ENCODE measurements around the gene GUCY2C. TPM values are rescaled to one million over a fixed set of nuclear protein-coding genes. Genes with fewer than 3 reads are reported as not detected.
A peak's percentile ranks its signal among the peaks of the same experiment; 100 is the strongest.

Gene GUCY2C
- total RNA-seq, 1 donor from 2014 or later, result 0.22 TPM

DNA sequence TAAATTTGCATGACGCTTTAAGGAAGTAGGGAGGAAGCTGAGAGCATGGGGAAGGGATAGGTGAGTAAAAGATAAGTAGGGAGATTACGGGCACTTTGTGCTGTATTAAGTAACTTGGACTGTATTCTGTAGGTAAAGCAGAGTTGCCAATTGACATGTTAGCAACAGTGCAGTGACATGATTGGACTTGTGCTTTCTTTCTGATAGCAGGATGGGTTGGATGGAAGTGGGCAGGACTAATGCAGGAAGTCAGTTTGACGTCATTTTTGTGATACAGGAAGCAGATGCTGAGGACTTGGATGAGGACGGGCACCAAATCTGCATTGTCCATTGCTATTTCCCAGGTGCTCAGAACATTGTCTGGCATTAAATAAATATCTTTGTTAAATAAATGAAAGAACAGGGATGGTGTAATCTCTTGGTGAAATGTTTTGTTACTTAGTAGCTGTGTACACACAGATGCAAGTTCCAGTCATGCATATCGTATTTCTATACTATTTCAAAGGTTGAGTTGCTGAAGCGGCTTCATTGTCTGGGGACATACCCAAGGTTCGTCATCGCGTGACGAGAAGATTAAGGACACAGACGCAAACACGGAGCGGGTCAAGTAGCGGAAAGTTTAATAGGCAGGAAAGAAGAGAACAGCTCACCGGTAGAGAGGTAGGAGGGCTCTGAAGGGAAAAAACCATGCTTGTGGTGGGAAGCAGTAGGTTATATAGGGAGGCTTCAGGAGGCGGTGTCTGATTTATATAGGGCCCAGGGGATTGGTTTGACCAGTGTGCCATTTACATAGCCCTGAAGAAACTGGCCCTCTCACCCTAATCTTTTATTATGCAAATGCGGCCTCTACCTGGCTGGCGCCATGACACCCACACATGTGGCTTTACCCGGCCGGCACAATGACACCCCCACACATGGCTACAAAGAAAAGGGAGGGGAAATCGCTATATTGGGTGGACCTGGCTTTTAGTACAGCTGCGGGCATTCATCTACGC, 30.7 kb downstream of the GUCY2C start:
- no peak for ATAC-seq (ENCODE audit: low read depth)
- CTCF ChIA-PET, result interaction anchor here (0.6 to 3.8 kb wide), 3 partner anchors 97 to 428 kb away, joined by 3 to 36 read pairs (median 8); no protein-coding TSS in a partner anchor
- peaks cover 14% of the 10 kb centered on the region for H3K4me1 Mint-ChIP-seq
- no peak for DNase-seq
- POLR2A ChIA-PET, result interaction anchor here (0.6 to 1.1 kb wide), 3 partner anchors 22 to 550 kb away, joined by 3 to 5 read pairs (median 4); no protein-coding TSS in a partner anchor
- no peaks in the 10 kb centered on the region for H3K36me3 Mint-ChIP-seq (ENCODE audit: low read depth)
- no peaks in the 10 kb centered on the region for H3K9me3 Mint-ChIP-seq
- H3K27ac Mint-ChIP-seq, result peak overlapping the region; percentile 19
- intact Hi-C loops (cut with micrococcal nuclease), result loop anchor here (10.0 kb wide), 1 partner anchor 51 kb away; no protein-coding TSS in a partner anchor
- TF ChIP-seq, protein P1, sequence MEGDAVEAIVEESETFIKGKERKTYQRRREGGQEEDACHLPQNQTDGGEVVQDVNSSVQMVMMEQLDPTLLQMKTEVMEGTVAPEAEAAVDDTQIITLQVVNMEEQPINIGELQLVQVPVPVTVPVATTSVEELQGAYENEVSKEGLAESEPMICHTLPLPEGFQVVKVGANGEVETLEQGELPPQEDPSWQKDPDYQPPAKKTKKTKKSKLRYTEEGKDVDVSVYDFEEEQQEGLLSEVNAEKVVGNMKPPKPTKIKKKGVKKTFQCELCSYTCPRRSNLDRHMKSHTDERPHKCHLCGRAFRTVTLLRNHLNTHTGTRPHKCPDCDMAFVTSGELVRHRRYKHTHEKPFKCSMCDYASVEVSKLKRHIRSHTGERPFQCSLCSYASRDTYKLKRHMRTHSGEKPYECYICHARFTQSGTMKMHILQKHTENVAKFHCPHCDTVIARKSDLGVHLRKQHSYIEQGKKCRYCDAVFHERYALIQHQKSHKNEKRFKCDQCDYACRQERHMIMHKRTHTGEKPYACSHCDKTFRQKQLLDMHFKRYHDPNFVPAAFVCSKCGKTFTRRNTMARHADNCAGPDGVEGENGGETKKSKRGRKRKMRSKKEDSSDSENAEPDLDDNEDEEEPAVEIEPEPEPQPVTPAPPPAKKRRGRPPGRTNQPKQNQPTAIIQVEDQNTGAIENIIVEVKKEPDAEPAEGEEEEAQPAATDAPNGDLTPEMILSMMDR (IDR thresholded peaks at IDR 0.05), result no peak
- no peak overlapping the region for H3K4me3 Mint-ChIP-seq
- no peaks in the 10 kb centered on the region for H3K27me3 Mint-ChIP-seq

DNA sequence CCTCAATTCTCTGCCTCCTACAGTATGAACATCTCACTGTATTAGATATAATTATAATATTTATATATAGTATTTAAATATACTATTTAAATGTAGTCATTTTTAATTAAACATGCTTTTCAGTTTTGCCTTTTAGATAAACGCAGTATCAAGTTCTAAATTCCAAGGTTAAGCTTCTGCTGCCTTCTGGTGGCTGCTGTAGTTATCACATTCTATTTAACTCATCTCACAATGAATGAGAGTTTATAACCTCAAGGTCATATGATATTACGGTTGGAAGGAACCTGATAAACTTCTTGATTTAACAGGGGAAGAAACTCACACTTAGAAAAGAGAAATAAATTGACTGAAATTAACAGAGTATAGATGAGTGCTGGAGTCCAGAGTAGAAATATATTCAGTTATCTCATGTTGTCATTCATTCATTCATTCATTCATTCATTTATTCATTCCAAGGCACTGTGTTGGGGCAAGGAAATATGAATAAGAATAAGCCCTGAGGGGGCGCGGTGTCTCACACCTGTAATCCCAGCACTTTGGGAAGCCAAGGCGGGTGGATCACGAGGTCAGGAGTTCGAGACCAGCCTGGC, 31.9 kb downstream of the GUCY2C start:
- peak; percentile 85 for ATAC-seq (ENCODE audit: low read depth)
- H3K4me3 Mint-ChIP-seq, result no peak overlapping the region
- DNase-seq, result no peak
- H3K27me3 Mint-ChIP-seq, result no peaks in the 10 kb centered on the region
- TF ChIP-seq, protein P1 (IDR thresholded peaks at IDR 0.05), result no peak
- no peaks in the 10 kb centered on the region for H3K36me3 Mint-ChIP-seq (ENCODE audit: low read depth)
- POLR2A ChIA-PET, result interaction anchor here (1.5 kb wide), 1 partner anchor 299 kb away, joined by 3 read pairs; the partner anchor contains the start of gene ATF7IP
- intact Hi-C loops (cut with micrococcal nuclease), result loop anchor here (1.0 to 10.0 kb wide), 9 partner anchors 34 to 800 kb away; partner anchors contain the start of gene ATF7IP
- H3K9me3 Mint-ChIP-seq, result no peaks in the 10 kb centered on the region
- H3K4me1 Mint-ChIP-seq, result peaks cover 14% of the 10 kb centered on the region
- CTCF ChIA-PET, result interaction anchor here (0.7 to 3.8 kb wide), 7 partner anchors 34 to 479 kb away, joined by 3 to 36 read pairs (median 4); no protein-coding TSS in a partner anchor
- H3K27ac Mint-ChIP-seq, result no peak overlapping the region

DNA sequence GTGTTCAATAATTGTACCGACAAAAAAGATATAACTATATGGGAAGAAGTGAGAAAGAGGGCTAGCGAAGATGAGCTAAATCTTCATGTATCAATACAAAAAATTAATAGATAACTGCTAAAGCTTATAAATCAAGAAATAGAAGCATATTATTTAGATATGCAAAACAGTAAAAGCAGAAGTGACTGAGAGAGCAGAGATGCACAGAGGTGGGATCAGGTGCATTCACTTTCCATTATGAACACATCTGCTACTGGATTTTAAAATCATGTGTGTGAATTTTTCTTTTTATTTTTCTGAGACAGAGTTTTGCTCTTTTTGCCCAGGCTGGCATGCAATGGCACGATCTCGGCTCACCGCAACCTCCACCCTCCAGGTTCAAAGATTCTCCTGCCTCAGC, 33.4 kb downstream of the GUCY2C start:
- ChIA-PET CTCF (interaction anchor here (0.7 to 3.8 kb wide), 8 partner anchors 20 to 1301 kb away, joined by 3 to 36 read pairs (median 4); no protein-coding TSS in a partner anchor), POLR2A (interaction anchor here (1.2 kb wide), 1 partner anchor 423 kb away, joined by 3 read pairs; no protein-coding TSS in a partner anchor)
- H3K4me1 Mint-ChIP-seq, result peaks cover 14% of the 10 kb centered on the region
- TF ChIP-seq, protein P1 (IDR thresholded peaks at IDR 0.05), result no peak
- H3K9me3 Mint-ChIP-seq, result no peaks in the 10 kb centered on the region
- intact Hi-C loops (cut with micrococcal nuclease), result loop anchor here (5.0 to 10.0 kb wide), 2 partner anchors 48 to 296 kb away; partner anchors contain the start of gene ATF7IP
- no peak overlapping the region for H3K4me3 Mint-ChIP-seq
- no peaks in the 10 kb centered on the region for H3K36me3 Mint-ChIP-seq (ENCODE audit: low read depth)
- peaks cover 2% of the 10 kb centered on the region for H3K27me3 Mint-ChIP-seq
- no peak for ATAC-seq (ENCODE audit: low read depth)
- DNase-seq, result no peak
- H3K27ac Mint-ChIP-seq, result no peak overlapping the region

DNA sequence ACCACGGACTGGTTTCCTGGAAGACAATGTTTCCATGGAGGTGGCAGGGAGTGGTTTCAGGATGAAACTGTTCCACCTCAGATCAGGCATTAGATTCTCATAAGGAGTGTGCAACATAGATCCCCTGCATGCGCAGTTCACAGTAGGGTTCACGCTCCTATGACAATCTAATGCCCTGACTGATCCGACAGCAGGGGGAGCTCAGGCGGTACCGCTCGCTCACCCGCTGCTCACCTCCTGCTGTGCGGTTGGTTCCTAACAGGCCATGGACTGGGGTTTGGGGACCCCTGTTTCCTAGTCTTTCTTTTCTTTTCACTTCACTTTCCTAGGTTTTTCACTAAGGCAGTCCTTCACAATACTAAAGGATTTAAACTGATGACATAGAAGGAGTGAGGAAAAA, 39.6 kb downstream of the GUCY2C start:
- ChIA-PET POLR2A (no interaction called here), CTCF (no interaction called here)
- ATAC-seq (ENCODE audit: low read depth) (no peak), DNase-seq (no peak)
- intact Hi-C loops (cut with micrococcal nuclease), result no loop called here
- TF ChIP-seq, protein P1 (IDR thresholded peaks at IDR 0.05), result no peak
- Mint-ChIP-seq H3K27me3 (peaks cover 2% of the 10 kb centered on the region), H3K36me3 (ENCODE audit: low read depth) (no peaks in the 10 kb centered on the region), H3K9me3 (no peaks in the 10 kb centered on the region), H3K27ac (no peak overlapping the region), H3K4me1 (no peaks in the 10 kb centered on the region), H3K4me3 (no peak overlapping the region)
